ENCODE results near the gene CCDC167. TPM values are rescaled to one million over a fixed set of nuclear protein-coding genes. Genes with fewer than 3 reads are reported as not detected.
"Not testable (repeated sequence)": the region's sequence is repeated elsewhere in the genome, so short reads cannot be mapped to it uniquely, and the experiment has no call there.

CCDC167 gene
- total and polyA plus RNA-seq, 2 donors from 2014 or later, result 15.7 to 63.5 TPM

GRCh38 chr6:37503309-37503965 lies 3.7 kb upstream of the CCDC167 start:
- DNase-seq, result no peak
- Histone ChIP-seq H3K9me3 (ENCODE audit: control insufficient read depth in 2 of 3, insufficient read depth in 1 of 3, low read length in 3 of 3) (no peaks in the 10 kb centered on the region), H3K4me3 (ENCODE audit: low read length in 3 of 3) (no peak overlapping the region), H3K36me3 (ENCODE audit: control insufficient read depth in 2 of 3, insufficient read depth in 3 of 3, low read length in 3 of 3) (no peaks in the 10 kb centered on the region), H3K27me3 (ENCODE audit: control insufficient read depth, insufficient read depth, low read length) (no peaks in the 10 kb centered on the region), H3K9ac (ENCODE audit: low read length in 3 of 3) (no peak overlapping the region), H3K27ac (ENCODE audit: low read depth in 2 of 2, low read length in 2 of 2) (no peak overlapping the region), H3K4me1 (ENCODE audit: control insufficient read depth in 2 of 3, insufficient read depth in 2 of 3, low read depth in 1 of 3, low read length in 3 of 3) (no peaks in the 10 kb centered on the region)
- FAIRE-seq, result no peak
- intact Hi-C loops (cut with DNase I), result no loop called here
- TF ChIP-seq CTCF (IDR thresholded peaks at IDR 0.05; ENCODE audit: borderline replicate concordance, extremely low read depth, insufficient read depth), result no peak

GRCh38 chr6:37502703-37503291 lies 3.1 kb upstream of the CCDC167 start:
- Histone ChIP-seq H3K9me3 (ENCODE audit: control insufficient read depth in 2 of 3, insufficient read depth in 1 of 3, low read length in 3 of 3) (no peaks in the 10 kb centered on the region), H3K27me3 (ENCODE audit: control insufficient read depth, insufficient read depth, low read length) (no peaks in the 10 kb centered on the region), H3K27ac (ENCODE audit: low read depth in 2 of 2, low read length in 2 of 2) (no peak overlapping the region), H3K4me1 (ENCODE audit: control insufficient read depth in 2 of 3, insufficient read depth in 2 of 3, low read depth in 1 of 3, low read length in 3 of 3) (no peaks in the 10 kb centered on the region), H3K4me3 (ENCODE audit: low read length in 3 of 3) (no peak overlapping the region), H3K36me3 (ENCODE audit: control insufficient read depth in 2 of 3, insufficient read depth in 3 of 3, low read length in 3 of 3) (no peaks in the 10 kb centered on the region), H3K9ac (ENCODE audit: low read length in 3 of 3) (no peak overlapping the region)
- DNase-seq (no peak), FAIRE-seq (no peak)
- TF ChIP-seq CTCF (IDR thresholded peaks at IDR 0.05; ENCODE audit: borderline replicate concordance, extremely low read depth, insufficient read depth), result no peak
- intact Hi-C loops (cut with DNase I), result no loop called here

GRCh38 chr6:37501632-37502491 lies 2.2 kb upstream of the CCDC167 start:
- no peak overlapping the region for H3K9ac ChIP-seq (ENCODE audit: low read length in 3 of 3)
- FAIRE-seq, result no peak
- H3K9me3 ChIP-seq (ENCODE audit: control insufficient read depth in 2 of 3, insufficient read depth in 1 of 3, low read length in 3 of 3), result no peaks in the 10 kb centered on the region
- intact Hi-C loops (cut with DNase I), result no loop called here
- no peaks in the 10 kb centered on the region for H3K36me3 ChIP-seq (ENCODE audit: control insufficient read depth in 2 of 3, insufficient read depth in 3 of 3, low read length in 3 of 3)
- H3K27me3 ChIP-seq (ENCODE audit: control insufficient read depth, insufficient read depth, low read length), result no peaks in the 10 kb centered on the region
- no peak overlapping the region for H3K27ac ChIP-seq (ENCODE audit: low read depth in 2 of 2, low read length in 2 of 2)
- H3K4me1 ChIP-seq (ENCODE audit: control insufficient read depth in 2 of 3, insufficient read depth in 2 of 3, low read depth in 1 of 3, low read length in 3 of 3), result no peaks in the 10 kb centered on the region
- DNase-seq, result no peak
- no peak for TF ChIP-seq CTCF (IDR thresholded peaks at IDR 0.05; ENCODE audit: borderline replicate concordance, extremely low read depth, insufficient read depth)
- H3K4me3 ChIP-seq (ENCODE audit: low read length in 3 of 3), result no peak overlapping the region

- H3K27ac ChIP-seq (ENCODE audit: low read depth in 2 of 2, low read length in 2 of 2); H3K27me3 ChIP-seq (ENCODE audit: control insufficient read depth, insufficient read depth, low read length); H3K36me3 ChIP-seq (ENCODE audit: control insufficient read depth in 2 of 3, insufficient read depth in 3 of 3, low read length in 3 of 3); H3K9me3 ChIP-seq (ENCODE audit: control insufficient read depth in 2 of 3, insufficient read depth in 1 of 3, low read length in 3 of 3); H3K4me3 ChIP-seq (ENCODE audit: low read length in 3 of 3); H3K9ac ChIP-seq (ENCODE audit: low read length in 3 of 3); intact Hi-C loops (cut with DNase I); FAIRE-seq; DNase-seq; H3K4me1 ChIP-seq (ENCODE audit: control insufficient read depth in 2 of 3, insufficient read depth in 2 of 3, low read depth in 1 of 3, low read length in 3 of 3): not testable (repeated sequence)
Measured at GRCh38 chr6:37500904-37501303, 1.2 kb upstream of the CCDC167 start.

All from kidney (tissue), 14 donors.